Choroid plexus epithelial cell (primary cell): ENCODE measurements around the gene MEPCE.

Experiments used
- DNase-seq: peaks from one replicate; pipeline ENCODE4 v3.0.0-alpha.2; 2010; ENCODE audit warnings: low read depth
- H3K4me3 ChIP-seq: 2 replicates; pipeline ENCODE4 v1.5.1; 2011; ENCODE audit warnings: low read depth, mild to moderate bottlenecking, control low read depth, low read length, moderate library complexity
- TF ChIP-seq, protein P1 (sequence below): conservative IDR thresholded peaks from 2 replicates; pipeline ENCODE4 v1.5.1; 2011; ENCODE audit warnings: low read depth, mild to moderate bottlenecking, control low read depth, inconsistent platforms, low read length, moderate library complexity

The MEPCE gene

GRCh38 chr7:100407285-100408180 is 22.1 kb upstream of the MEPCE start:
- TF ChIP-seq, protein P1, sequence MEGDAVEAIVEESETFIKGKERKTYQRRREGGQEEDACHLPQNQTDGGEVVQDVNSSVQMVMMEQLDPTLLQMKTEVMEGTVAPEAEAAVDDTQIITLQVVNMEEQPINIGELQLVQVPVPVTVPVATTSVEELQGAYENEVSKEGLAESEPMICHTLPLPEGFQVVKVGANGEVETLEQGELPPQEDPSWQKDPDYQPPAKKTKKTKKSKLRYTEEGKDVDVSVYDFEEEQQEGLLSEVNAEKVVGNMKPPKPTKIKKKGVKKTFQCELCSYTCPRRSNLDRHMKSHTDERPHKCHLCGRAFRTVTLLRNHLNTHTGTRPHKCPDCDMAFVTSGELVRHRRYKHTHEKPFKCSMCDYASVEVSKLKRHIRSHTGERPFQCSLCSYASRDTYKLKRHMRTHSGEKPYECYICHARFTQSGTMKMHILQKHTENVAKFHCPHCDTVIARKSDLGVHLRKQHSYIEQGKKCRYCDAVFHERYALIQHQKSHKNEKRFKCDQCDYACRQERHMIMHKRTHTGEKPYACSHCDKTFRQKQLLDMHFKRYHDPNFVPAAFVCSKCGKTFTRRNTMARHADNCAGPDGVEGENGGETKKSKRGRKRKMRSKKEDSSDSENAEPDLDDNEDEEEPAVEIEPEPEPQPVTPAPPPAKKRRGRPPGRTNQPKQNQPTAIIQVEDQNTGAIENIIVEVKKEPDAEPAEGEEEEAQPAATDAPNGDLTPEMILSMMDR: peak; percentile 73
- peak; percentile 88 for DNase-seq
- no peak overlapping the region for H3K4me3 ChIP-seq

DNA sequence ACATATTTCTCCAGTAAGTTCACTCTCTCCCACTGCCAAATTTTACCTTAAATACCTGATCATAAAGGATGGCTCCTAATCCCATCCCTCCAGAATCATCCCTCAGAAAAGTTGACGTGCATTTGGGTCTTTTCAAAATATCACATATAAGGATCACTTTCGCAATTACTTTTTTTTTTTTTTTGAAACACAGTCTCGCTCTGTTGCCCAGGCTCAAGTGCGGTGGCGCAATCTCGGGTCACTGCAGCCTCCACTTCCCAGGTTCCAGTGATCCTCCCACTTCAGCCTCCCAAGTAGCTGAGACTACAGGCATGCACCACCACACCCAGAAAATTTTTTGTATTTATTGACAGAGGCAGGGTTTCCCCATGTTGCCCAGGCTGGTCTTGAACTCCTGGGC is 18.5 kb upstream of the MEPCE start:
- TF ChIP-seq, protein P1: no peak
- no peak overlapping the region for H3K4me3 ChIP-seq
- no peak for DNase-seq

DNA sequence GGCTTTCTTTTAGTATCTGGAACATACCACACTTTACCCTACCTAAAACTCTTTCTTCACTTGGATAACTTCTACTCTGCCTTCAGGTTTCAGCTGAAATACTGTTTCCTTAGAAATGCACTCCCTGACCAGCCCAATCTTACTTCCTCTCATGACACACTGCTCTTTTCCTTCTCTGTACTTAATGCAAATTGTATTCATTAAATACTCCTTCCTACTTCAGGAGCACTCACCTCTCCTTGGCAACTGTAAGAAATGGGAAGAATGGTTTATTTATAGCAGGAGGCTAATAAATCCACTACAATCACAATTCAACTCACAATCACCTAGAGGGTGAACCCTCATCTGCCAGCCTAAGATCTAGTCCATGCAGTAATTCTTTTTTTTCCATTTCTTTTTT is 16.3 kb upstream of the MEPCE start:
- TF ChIP-seq, protein P1: no peak
- no peak overlapping the region for H3K4me3 ChIP-seq
- DNase-seq: no peak

DNA sequence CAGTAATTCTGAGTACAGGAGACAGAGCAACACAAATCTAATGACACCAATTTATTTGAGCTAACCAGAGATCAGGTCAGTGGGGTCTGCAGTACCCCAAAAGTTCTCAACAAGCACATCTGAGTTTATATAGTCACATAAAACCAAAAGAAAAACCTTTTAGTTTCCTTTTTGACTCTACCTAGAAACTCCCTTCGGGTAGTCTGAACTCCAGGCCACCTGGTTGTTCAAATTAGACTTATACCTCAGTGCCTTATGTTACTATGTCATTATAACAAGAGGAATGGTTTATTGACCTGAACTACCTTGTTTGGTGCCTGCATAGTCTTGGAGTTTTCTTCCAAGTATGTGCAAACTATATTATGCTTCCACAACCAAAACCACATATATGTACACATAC is 15.7 kb upstream of the MEPCE start:
- TF ChIP-seq, protein P1: no peak
- DNase-seq: no peak
- no peak overlapping the region for H3K4me3 ChIP-seq

- no peak for DNase-seq
- H3K4me3 ChIP-seq: no peak overlapping the region
- TF ChIP-seq, protein P1: no peak
Observed at GRCh38 chr7:100415448-100415847, 14.2 kb upstream of the MEPCE start.

GRCh38 chr7:100418930-100419659 is 10.5 kb upstream of the MEPCE start:
- TF ChIP-seq, protein P1: no peak
- peak; percentile 13 for DNase-seq

More at GRCh38 chr7:100418930-100419659, 10.5 kb upstream of the MEPCE start:
- no peak overlapping the region for H3K4me3 ChIP-seq
